H1 (cell line): ENCODE data around the gene BOD1L2. TPM values are rescaled to one million over a fixed set of nuclear protein-coding genes. Genes with fewer than 3 reads are reported as not detected.

ENCODE experiments used
- CBX5 ChIP-seq: fragments of 300-800, 300-1000 bp; sonication (generic); IDR thresholded peaks from 2 replicates; pipeline ENCODE4 v1.7.1; 2016; ENCODE audit warnings: antibody characterized with exemption, low read length, low read depth
- EP300 ChIP-seq, 2 experiments: IDR thresholded peaks; 1 replicate in 1 of 2; 2 replicates in 1 of 2; pipeline ENCODE4 v1.6.1; 2011 to 2012; ENCODE audit warnings: low read depth in 2 of 2, low read length in 2 of 2, mild to moderate bottlenecking in 2 of 2, borderline replicate concordance in 1 of 2, inconsistent platforms in 1 of 2, moderate library complexity in 1 of 2
- HDAC2 ChIP-seq, 2 experiments: fragments of 300-600 bp in 1 of 2; sonication (generic) in 1 of 2; IDR thresholded peaks; 2 replicates each; pipeline ENCODE4 v1.6.1; 2011 to 2012; ENCODE audit warnings: low read depth in 2 of 2, low read length in 2 of 2, mild to moderate bottlenecking in 2 of 2, moderate library complexity in 2 of 2, borderline replicate concordance in 1 of 2, inconsistent platforms in 1 of 2
- HDAC6 ChIP-seq: IDR thresholded peaks from one replicate; pipeline ENCODE4 v1.7.1; 2012; ENCODE audit warnings: low read depth, mild to moderate bottlenecking, inconsistent platforms, low read length, moderate library complexity
- JUN ChIP-seq: IDR thresholded peaks from 2 replicates; pipeline ENCODE4 v1.6.1; 2011; ENCODE audit warnings: low read depth, mild to moderate bottlenecking, improper control_type of control experiment, low read length
- POU5F1 ChIP-seq: IDR thresholded peaks from 2 replicates; pipeline ENCODE4 v1.6.1; 2011; ENCODE audit warnings: low read depth, mild to moderate bottlenecking, low read length, moderate library complexity
- RFX5 ChIP-seq: IDR thresholded peaks from 2 replicates; pipeline ENCODE4 v1.6.1; 2011; ENCODE audit warnings: low read depth, low read length, improper control_type of control experiment, borderline replicate concordance
- SAP30 ChIP-seq: fragments of 300-600 bp; sonication (generic); IDR thresholded peaks from 2 replicates; pipeline ENCODE4 v1.7.1; 2012; ENCODE audit warnings: low read length, moderate library complexity, mild to moderate bottlenecking, inconsistent platforms; ENCODE audit not compliant: insufficient read depth, insufficient replicate concordance
- SP4 ChIP-seq: IDR thresholded peaks from 2 replicates; pipeline ENCODE4 v1.6.1; 2012; ENCODE audit warnings: low read length, inconsistent platforms
- TBP ChIP-seq: IDR thresholded peaks from 2 replicates; pipeline ENCODE4 v1.6.1; 2011; ENCODE audit warnings: low read depth, low read length, improper control_type of control experiment
- polyA plus RNA-seq, 7 experiments: library from polyadenylated mRNA; depleted of rRNA in 3 of 7; stranded (reverse) in 5 of 7; unstranded in 2 of 7; fragments of >200 nt in 5 of 7; fragments of 200-250 nt in 2 of 7; gene quantifications; 1 replicate in 5 of 7; 2 replicates in 1 of 7; 4 replicates in 1 of 7; pipeline versions ENCODE4 v1.2.1 to v1.2.3, GENCODE V29; 2011 to 2013; ENCODE audit warnings: missing spikeins in 2 of 7, mixed read lengths in 2 of 7
- total RNA-seq: library from RNA; stranded (reverse); fragmentation: NEBNext Ultra II Directional; extraction: Animal tissue kit (Norgen Biotek cat#: 25700); gene quantifications from 2 replicates; pipeline ENCODE4 v1.2.1, GENCODE V29; 2021
- TF ChIP-seq, protein P1 (sequence below): fragments of 300-600 bp; sonication (generic); IDR thresholded peaks from 2 replicates; pipeline ENCODE4 v1.7.1; 2012; ENCODE audit warnings: low read length, moderate library complexity, mild to moderate bottlenecking, inconsistent platforms; ENCODE audit not compliant: insufficient replicate concordance

The BOD1L2 gene
- total and polyA plus RNA-seq, 2 of the 8 experiments (the other 6 are each of a cell fraction or from before 2014, with no cell fraction given) = not detected

DNA sequence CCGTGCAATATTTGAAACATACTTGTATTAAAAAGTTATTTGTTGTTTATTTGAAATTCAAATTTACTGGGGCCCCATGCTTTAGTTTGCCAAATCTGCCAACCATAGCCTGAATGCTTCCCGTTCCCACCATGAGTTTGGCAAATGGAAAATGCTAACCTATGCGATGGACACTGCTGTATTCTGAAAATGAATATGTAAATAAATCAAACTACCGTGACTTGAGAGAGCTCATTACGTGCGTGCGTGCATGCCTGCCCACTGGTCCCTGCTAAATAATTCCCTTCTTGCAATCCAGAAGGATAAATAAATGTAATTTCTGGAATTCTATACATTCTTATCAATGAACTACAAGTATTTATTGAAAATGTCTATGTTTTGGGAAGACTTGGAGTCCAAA is 3.2 kb downstream of the BOD1L2 start (continued):
- TF ChIP-seq, protein P1, sequence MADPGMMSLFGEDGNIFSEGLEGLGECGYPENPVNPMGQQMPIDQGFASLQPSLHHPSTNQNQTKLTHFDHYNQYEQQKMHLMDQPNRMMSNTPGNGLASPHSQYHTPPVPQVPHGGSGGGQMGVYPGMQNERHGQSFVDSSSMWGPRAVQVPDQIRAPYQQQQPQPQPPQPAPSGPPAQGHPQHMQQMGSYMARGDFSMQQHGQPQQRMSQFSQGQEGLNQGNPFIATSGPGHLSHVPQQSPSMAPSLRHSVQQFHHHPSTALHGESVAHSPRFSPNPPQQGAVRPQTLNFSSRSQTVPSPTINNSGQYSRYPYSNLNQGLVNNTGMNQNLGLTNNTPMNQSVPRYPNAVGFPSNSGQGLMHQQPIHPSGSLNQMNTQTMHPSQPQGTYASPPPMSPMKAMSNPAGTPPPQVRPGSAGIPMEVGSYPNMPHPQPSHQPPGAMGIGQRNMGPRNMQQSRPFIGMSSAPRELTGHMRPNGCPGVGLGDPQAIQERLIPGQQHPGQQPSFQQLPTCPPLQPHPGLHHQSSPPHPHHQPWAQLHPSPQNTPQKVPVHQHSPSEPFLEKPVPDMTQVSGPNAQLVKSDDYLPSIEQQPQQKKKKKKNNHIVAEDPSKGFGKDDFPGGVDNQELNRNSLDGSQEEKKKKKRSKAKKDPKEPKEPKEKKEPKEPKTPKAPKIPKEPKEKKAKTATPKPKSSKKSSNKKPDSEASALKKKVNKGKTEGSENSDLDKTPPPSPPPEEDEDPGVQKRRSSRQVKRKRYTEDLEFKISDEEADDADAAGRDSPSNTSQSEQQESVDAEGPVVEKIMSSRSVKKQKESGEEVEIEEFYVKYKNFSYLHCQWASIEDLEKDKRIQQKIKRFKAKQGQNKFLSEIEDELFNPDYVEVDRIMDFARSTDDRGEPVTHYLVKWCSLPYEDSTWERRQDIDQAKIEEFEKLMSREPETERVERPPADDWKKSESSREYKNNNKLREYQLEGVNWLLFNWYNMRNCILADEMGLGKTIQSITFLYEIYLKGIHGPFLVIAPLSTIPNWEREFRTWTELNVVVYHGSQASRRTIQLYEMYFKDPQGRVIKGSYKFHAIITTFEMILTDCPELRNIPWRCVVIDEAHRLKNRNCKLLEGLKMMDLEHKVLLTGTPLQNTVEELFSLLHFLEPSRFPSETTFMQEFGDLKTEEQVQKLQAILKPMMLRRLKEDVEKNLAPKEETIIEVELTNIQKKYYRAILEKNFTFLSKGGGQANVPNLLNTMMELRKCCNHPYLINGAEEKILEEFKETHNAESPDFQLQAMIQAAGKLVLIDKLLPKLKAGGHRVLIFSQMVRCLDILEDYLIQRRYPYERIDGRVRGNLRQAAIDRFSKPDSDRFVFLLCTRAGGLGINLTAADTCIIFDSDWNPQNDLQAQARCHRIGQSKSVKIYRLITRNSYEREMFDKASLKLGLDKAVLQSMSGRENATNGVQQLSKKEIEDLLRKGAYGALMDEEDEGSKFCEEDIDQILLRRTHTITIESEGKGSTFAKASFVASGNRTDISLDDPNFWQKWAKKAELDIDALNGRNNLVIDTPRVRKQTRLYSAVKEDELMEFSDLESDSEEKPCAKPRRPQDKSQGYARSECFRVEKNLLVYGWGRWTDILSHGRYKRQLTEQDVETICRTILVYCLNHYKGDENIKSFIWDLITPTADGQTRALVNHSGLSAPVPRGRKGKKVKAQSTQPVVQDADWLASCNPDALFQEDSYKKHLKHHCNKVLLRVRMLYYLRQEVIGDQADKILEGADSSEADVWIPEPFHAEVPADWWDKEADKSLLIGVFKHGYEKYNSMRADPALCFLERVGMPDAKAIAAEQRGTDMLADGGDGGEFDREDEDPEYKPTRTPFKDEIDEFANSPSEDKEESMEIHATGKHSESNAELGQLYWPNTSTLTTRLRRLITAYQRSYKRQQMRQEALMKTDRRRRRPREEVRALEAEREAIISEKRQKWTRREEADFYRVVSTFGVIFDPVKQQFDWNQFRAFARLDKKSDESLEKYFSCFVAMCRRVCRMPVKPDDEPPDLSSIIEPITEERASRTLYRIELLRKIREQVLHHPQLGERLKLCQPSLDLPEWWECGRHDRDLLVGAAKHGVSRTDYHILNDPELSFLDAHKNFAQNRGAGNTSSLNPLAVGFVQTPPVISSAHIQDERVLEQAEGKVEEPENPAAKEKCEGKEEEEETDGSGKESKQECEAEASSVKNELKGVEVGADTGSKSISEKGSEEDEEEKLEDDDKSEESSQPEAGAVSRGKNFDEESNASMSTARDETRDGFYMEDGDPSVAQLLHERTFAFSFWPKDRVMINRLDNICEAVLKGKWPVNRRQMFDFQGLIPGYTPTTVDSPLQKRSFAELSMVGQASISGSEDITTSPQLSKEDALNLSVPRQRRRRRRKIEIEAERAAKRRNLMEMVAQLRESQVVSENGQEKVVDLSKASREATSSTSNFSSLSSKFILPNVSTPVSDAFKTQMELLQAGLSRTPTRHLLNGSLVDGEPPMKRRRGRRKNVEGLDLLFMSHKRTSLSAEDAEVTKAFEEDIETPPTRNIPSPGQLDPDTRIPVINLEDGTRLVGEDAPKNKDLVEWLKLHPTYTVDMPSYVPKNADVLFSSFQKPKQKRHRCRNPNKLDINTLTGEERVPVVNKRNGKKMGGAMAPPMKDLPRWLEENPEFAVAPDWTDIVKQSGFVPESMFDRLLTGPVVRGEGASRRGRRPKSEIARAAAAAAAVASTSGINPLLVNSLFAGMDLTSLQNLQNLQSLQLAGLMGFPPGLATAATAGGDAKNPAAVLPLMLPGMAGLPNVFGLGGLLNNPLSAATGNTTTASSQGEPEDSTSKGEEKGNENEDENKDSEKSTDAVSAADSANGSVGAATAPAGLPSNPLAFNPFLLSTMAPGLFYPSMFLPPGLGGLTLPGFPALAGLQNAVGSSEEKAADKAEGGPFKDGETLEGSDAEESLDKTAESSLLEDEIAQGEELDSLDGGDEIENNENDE = no peak
- TF ChIP-seq CBX5 (no peak), HDAC6 (no peak), SAP30 (no peak), EP300 (IDR thresholded peaks at IDR 0.05; ENCODE audit: borderline replicate concordance in 1 of 2, low read depth in 2 of 2, low read length in 2 of 2) (no peak), SP4 (no peak), JUN (no peak), POU5F1 (no peak), HDAC2 (IDR thresholded peaks at IDR 0.05; ENCODE audit: borderline replicate concordance in 1 of 2, low read depth in 2 of 2, low read length in 2 of 2) (no peak), RFX5 (no peak), TBP (no peak)
